NCI-H146 (cell line): ENCODE data around the gene ATP2A2.
"Not testable (repeated sequence)": the region's sequence is repeated elsewhere in the genome, so short reads cannot be mapped to it uniquely, and the experiment has no call there.

Experiments
- DNase-seq: peaks from one replicate; lab custom pipeline; 2025; lab: John Stamatoyannopoulos, UW

Gene ATP2A2

DNA sequence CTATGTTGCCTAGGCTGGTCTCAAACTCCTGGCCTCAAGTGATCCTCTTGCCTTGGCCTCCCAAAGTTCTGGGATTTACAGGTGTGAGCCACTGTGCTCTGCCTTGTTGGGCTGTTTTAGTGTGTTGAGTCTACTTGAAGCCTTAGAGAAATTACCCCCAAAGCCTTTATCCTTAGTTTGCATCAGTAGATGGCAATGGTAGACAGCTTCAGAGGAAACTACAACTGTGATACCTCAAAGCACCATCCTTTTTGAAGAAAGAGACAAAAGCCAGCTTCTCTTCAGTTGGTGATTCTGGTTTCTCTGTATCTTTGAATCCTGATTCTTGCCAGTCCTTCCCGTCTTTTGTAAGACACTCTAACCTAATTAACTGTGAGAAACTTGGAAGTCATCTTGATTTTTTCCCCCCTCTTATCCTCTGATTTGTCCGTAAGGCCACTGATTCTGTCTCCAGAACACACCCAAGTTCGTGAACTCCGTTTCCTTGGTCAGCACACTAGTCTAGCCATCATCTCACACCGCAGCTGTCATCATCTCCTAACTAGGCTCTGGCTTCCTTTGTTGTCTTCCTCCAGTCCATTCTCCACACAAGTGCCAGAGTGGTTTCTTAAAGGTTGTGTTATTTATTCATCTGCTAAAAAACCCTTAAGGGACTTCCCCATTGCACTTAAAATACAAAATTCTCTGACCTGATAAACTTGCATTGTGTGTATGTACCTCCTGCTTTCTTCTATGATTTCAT lies 20.2 kb downstream of the ATP2A2 start:
- DNase-seq = no peak

DNA sequence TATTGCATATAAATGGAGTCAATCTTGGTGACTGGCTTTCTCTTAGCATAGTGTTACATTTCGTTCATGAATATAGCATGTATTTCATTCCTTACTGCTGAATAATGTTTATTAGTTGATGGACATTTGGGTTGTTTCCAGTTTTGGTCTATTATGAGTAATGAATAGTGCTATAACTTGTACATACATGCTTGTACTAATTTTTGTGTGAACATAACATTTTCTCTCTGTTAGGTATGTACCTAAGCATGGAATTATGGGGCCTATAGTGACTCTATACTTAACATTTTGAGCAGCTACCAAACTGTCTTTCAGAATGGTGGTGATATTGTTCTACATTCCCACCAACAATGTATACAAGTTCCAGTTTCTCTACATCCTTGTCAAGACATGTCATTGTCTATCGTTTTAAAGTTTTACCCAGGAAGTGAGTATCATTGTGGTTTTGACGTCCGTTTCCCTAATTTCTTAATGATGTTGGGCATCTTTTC lies 23.1 kb downstream of the ATP2A2 start:
- DNase-seq = no peak

DNA sequence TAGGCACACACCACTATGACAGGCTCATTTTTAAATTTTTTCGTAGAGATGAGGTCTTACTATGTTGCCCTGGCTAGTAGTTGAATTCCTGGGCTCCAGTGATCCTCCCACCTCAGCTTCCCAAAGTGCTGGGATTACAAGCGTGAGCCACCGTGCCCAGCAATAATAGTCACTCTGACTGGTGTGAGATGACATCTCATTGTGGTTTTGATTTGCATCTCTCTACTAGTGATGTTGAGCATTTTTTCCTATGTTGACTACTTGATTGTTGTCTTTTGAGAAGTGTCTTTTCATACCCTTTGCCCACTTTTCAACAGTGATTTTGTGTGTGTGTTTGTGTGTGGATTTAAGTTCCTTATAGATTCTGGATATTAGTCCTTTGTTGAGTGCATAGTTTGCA lies 26.3 kb downstream of the ATP2A2 start:
- no peak for DNase-seq

DNA sequence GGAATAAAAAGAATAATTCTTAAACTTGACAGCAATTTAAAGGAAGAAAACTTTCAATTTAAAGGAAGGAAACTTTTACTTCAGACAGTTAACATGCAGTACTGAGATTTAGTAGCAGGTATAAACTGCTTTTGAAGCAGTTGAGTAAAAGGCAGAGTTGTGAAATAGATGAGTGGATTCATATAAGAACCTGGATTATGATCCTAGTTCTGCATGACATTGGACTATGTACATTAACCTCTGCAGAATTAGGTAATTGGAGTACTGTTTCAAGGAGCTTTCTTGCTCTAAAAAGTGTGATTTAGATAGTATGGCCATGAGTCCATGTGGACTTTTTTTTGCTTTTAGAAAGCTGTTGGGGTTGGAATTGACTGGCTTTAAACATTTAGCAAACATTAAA lies 29.7 kb downstream of the ATP2A2 start:
- DNase-seq = no peak

DNA sequence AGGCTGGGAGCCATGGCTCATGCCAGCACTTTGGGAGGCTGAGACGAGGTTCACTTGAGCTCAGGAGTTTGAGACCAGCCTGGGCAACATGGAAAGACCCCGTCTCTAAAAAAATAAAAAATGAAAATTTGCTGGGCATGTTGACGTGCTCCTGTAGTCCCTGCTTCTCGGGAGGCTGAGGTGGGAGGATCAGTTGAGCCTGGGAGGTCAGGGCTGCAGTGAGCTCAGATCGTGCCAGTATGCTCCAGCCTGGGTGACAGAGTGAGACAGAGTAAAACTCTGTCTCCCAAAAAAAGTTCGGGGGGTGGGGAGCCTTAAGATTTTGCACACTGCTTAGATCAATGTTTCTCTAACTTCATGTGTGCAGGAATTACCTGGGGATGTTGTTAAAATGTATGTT lies 30.9 kb downstream of the ATP2A2 start:
- DNase-seq = no peak

DNA sequence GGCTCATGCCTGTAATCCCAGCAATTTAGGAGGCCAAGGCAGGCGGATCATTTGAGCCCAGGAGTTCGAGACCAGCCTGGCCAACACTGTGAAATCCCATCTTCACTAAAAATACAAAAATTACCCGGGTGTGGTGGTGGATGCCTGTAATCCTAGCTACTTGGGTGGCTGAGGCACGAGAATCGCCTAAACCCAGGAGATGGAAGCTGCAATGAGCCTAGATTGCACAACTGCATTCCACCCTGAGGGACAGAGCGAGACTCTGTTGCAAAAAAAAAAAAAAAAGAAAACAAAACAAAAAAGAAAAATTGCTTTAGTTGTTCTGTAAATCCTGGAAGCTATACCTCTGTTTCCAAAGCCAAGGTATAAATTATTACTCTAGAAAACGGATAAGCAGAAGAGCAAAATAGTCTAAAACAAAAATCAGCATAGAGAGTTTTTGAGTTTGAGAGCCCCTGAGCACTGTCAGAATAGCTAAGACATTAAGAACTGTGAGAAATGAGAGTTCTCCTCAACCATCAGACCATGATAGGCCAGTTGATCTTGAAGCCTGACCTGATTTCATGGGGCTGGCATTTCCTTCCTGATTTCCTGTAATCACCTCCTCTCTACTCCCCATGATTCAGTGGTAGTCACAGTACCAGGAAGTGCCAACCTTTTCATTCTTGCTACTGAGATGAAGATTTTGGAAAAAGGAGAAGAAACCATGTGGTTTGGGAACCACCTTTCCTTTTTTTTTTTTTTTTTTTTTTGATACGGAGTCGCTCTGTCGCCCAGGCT lies 31.7 kb downstream of the ATP2A2 start:
- DNase-seq = no peak

DNA sequence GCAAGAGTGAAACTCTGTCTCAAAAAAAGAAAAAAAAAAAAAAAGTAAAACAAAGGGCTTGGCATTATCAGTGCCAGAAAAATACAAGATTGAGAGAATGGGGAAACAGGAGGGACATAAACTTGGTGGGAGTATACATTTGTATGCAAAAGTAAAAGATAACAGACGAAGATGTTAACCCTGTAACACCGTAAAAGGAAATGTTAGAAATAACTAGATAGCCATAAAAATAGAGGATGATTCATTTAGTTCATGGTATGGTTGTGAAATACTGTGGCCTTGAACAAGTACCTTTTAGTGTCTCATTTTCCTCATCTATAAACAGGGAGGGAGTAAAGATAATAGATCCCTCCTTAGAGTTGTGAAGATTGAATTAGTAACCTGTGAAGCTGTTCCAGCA lies 33.3 kb downstream of the ATP2A2 start:
- DNase-seq = no peak

DNA sequence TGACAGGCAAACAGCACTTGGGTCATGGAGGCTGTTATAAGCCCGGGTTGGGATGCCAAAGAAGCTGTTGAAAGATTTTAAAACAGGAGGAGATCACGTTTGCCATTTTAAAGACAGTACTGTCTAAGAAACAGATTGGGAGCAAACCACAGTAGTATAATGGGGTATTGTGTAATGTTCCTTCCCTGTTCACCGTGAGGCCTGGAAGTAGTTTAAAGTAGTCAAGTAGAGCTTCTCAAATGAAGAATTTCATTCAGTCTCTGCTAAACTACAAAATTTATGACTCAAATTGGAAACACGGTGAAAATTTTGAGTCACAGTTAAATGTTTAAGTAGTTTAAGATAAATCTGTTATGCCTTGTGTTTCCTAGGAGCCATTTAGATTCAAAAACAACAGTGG lies 35.8 kb downstream of the ATP2A2 start:
- DNase-seq = no peak

DNA sequence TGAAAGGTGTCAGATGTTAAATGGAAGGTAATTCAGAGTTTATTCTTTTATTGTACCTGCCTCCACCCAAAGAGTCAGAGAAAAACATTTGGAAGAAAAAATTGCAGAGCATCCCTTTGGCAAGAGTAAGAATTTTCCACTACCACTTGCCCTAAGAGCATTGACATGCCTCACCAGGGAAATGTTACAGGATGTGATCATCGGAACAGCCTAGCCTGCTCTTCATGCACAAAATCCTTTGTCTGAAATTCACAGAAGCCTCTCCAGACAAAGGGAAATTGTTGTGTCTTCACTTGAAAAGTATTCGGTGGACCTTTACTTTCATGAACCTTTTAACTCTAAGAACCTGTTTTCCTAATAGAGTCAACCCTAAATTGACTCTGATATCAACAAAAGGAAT lies 36.9 kb downstream of the ATP2A2 start:
- no peak for DNase-seq

DNA sequence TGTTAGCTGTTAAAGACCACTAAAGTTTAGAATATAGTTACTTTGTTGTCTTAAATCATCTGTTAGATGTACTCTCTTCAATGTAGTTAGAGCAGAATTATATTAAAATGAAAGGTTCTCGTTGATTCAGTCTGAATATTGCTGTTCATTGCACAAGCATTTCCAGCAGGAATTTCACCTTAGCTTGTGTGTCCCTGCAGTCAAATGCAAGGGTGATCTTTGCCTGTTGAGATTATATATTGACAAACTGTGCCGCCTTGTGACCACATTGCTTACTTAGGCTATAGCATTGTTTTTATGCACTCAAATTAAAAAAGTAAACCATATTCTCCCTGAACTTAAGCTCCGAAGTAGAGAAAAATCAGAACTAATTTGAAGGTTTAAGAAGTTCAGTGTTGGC lies 39.5 kb downstream of the ATP2A2 start:
- no peak for DNase-seq

DNA sequence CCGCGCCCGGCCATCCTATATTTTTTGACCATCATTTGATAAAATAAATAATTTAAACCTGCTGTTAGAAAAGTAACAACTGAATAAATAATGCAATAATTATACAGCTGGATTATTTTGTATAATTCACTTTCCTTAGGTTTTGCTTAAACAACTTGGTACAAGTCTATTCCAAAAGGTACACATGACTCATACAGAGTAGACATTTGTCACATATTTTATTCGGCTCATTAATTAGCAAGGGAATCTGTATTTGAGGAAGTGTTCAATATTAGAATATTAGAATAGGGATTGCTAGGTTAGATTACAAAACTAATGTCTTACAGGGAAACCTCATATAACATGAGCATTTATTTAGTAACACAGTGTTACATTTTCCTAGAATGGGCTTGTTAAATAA lies 48.7 kb downstream of the ATP2A2 start:
- no peak for DNase-seq

DNA sequence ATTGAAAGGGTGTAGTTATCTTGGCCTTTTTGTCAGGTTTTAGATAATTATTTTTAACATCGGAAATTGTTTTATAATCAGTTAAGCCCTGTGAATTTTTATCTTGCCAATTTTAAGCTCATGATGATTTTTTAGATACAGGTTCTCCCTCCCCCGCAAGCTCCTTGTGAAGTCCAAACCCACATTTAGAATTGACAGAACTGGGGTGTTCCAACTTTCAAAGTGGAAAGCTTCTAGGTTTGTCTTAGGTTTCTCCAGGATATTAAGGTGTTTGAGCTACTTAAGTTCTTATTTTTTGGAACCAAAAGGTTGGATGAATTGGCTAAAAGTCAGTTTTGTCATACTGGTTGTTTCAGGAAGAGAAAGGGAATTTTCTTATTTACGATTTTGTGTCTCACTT lies 49.1 kb downstream of the ATP2A2 start:
- no peak for DNase-seq

DNA sequence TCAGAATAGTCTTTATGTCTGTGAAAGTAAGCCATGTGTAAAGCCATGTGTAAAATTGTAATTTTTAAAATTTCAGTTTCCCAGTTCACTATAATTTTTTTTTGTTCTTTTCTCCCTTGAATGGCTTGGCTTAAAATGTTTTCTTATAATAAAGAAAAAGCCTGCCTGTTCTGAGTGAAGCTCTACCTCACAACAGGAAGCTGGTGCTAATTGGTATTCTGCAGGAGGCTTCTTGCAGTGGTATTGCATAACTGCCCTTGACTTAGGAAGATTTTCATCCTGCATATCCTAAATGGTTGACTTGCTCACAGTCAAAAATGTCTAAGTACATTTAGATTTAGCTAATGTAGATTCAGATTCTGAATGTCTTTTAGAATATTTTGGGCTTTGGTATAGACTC lies 49.5 kb downstream of the ATP2A2 start:
- no peak for DNase-seq

DNA sequence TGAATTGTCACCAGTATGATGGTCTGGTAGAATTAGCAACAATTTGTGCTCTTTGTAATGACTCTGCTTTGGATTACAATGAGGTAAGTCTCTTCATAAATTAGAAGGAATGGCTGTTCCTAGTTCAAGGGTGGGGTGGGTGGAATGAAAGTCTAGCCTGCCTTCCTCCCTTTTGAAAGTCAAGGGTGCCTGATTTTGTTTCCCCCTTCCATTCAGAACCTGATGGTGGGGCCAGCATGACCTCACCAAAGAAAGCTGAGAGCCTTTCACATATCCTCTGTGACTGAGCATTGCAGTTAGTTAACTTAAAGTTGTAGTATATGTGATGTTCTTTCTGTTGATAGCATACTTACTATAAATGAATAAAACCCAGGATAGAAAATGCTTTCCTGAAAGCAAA lies 52.2 kb downstream of the ATP2A2 start:
- no peak for DNase-seq

DNA sequence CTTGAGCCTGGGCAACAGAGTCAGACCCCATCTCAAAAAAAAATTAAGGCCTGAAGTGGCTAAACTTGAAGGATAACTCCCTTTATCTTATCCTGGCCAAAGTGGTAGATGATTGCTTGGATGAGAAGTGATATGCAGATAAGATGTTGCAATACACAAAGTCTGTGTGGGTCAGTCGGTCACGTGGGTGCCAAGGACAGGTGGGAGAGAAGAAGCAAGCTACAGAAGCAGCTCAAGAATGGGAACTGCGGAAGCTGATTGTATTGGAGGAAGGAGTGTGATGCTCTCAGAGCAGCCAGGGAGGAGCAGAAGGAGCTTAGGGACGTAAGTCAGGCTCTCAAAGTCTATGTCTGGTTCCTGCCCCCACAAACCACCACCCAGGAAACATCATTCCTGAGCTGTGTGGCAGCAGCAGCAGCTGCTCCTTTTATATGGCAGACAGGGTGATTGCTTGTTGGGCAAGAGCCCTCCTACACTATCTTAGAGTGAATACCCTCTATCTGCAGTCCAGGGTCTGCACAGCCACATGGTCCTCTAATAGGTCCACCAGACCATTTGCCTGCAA lies 54.5 kb downstream of the ATP2A2 start:
- no peak for DNase-seq

DNA sequence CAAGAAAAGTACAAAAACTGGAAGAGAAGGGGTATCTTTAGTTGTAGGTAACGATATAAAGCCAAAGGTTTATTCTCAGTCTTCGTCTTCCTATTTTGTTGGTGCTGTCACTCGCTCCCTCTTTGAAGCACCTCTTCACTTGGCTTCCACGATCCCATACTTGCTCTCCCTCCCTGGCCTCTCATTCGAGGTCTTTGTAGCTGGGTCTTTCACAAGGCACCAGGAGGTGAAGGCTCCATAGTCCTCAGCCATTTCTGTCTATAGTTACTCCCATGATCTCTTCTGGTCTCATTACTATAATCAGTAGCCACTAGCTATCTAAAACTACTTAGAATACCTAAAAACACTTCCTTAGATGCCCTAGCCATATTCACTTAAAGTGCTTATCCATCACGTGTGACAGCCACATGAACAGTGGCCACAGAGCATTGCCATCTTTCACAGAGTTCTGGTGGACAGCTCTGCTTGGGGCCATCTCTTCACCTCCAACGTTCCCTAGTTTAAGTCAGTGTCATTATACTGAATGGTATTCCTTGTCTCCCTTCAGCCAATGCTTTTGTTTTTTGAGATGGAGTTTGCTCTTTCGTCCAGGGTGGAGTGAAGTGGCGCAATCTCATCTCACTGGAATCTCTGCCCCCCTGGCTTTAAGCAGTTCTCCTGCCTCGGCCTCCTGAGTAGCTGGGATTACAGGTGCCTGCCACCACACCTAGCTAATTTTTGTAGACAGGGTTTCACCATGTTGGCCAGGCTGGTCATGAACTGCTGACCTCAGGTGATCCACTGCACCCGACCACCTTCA lies 57.1 kb downstream of the ATP2A2 start:
- no peak for DNase-seq

DNA sequence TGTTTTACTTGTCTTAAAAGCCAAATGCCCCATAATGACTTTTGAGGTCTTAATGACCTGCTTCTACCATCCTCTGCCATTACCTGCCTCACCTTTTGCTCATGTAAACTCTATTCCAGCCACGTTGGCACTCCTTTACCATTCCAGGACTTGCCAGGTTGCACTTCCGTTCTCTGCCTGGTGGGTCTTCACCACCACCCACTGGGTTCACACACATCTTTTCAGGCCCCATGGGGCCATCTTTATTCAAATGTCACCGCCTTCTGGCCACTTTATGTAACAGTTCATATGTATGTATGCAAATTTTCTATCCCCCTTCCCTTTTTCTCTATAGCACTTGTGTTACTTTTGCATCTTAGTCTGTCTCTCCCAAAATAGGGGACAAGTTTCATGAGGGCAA lies 57.7 kb downstream of the ATP2A2 start:
- no peak for DNase-seq

DNA sequence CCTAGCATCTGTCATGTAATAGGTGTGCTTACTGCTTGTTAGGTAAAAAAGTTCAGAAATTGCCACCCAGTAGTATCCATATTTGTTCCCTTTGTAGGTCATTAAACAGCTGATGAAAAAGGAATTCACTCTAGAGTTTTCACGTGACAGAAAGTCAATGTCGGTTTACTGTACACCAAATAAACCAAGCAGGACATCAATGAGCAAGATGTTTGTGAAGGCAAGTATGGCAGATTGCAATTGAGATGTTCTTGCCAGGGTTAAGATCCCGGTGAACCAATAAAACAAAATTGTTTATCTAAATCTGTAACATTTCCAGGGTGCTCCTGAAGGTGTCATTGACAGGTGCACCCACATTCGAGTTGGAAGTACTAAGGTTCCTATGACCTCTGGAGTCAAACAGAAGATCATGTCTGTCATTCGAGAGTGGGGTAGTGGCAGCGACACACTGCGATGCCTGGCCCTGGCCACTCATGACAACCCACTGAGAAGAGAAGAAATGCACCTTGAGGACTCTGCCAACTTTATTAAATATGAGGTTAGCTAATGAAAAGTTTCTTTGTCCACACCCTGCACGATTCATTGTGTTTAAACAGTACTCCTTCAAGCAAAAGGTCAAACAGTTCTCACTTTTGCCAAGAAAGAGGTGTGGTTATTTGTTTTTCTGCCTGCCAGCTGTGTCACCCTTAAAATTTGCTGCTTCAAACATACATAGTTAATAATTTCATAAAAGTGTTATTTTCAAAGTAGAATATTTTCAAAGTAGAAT lies 58.3 kb downstream of the ATP2A2 start:
- DNase-seq = no peak

DNA sequence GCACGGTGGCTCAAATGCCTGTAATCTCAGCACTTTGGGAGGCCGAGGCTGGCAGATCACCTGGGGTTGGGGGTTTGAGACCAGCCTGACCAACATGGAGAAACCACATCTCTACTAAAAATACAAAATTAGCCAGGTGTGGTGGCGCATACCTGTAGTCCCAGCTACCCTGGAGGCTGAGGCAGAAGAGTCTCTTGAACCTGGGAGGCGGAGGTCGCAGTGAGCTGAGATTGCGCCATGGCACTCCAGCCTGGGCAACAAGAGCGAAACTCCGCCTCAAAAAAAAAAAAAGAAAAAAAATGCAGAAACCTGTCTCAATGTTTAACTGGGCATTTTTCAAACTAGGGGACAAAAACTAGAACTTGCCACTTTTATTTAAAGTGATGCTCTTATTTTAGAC lies 59.2 kb downstream of the ATP2A2 start:
- DNase-seq = not testable (repeated sequence)

DNA sequence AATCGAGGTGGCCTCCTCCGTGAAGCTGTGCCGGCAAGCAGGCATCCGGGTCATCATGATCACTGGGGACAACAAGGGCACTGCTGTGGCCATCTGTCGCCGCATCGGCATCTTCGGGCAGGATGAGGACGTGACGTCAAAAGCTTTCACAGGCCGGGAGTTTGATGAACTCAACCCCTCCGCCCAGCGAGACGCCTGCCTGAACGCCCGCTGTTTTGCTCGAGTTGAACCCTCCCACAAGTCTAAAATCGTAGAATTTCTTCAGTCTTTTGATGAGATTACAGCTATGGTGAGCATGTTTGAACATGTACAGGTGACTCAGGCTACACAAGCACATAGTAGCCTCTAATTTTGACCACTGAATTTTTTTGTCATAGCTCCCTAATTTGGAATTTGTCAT lies 59.7 kb downstream of the ATP2A2 start:
- no peak for DNase-seq

DNA sequence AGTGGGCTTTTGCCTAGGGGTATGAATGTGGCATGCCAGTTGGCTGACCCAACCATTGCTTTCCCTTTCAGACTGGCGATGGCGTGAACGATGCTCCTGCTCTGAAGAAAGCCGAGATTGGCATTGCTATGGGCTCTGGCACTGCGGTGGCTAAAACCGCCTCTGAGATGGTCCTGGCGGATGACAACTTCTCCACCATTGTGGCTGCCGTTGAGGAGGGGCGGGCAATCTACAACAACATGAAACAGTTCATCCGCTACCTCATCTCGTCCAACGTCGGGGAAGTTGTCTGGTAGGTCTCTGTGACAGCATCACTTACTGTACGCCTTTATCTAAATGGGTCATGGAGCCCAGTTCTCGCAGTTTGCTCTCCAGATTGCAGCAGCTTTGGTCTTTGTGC lies 61.1 kb downstream of the ATP2A2 start:
- no peak for DNase-seq

DNA sequence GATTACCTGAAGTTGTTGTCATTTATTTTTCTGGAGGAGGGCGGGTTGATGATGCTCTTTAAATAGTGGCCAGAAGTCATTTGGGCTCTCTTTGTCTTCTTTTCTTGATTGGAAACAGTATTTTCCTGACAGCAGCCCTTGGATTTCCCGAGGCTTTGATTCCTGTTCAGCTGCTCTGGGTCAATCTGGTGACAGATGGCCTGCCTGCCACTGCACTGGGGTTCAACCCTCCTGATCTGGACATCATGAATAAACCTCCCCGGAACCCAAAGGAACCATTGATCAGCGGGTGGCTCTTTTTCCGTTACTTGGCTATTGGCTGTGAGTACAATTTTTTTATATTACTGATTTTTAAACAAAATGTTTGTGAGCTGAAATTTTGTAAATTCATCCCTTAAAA lies 62.1 kb downstream of the ATP2A2 start:
- DNase-seq = no peak
